ENCODE results near the gene RTL1.

Gene RTL1

GRCh38 chr14:100871234-100872186, 32.0 kb downstream of the RTL1 start:
- POLR2A ChIA-PET: no interaction called here
- Histone ChIP-seq H3K27ac (ENCODE audit: insufficient read depth in 1 of 2, low read depth in 1 of 2, low read length in 2 of 2, poor library complexity in 1 of 2, severe bottlenecking in 2 of 2) (no peak overlapping the region), H3K27me3 (replicated peaks in 2 of 5; ENCODE audit: control insufficient read depth in 4 of 5, insufficient read depth in 5 of 5, low read length in 4 of 5) (no peaks in the 10 kb centered on the region), H3K36me3 (ENCODE audit: control insufficient read depth in 4 of 4, insufficient read depth in 4 of 4, low read length in 3 of 4) (no peaks in the 10 kb centered on the region), H3K9me3 (ENCODE audit: control extremely low read depth in 1 of 5, control insufficient read depth in 4 of 5, insufficient read depth in 2 of 5, low read depth in 1 of 5, low read length in 4 of 5) (no peaks in the 10 kb centered on the region), H3K4me3 (ENCODE audit: control insufficient read depth in 1 of 7, extremely low read depth in 1 of 7, insufficient read depth in 4 of 7, low read depth in 2 of 7, low read length in 6 of 7) (no peak overlapping the region), H3K4me1 (ENCODE audit: control extremely low read depth in 1 of 4, control insufficient read depth in 4 of 4, insufficient read depth in 4 of 4, low read length in 3 of 4) (no peaks in the 10 kb centered on the region)
- CTCF ChIA-PET: no interaction called here
- WGBS (ENCODE audit: insufficient coverage): 91% methylated on average over 16 of the region's 16 CpGs
- no peak for DNase-seq

GRCh38 chr14:100868621-100869370, 34.7 kb downstream of the RTL1 start:
- no peaks in the 10 kb centered on the region for H3K9me3 ChIP-seq (ENCODE audit: control extremely low read depth in 1 of 5, control insufficient read depth in 4 of 5, insufficient read depth in 2 of 5, low read depth in 1 of 5, low read length in 4 of 5)
- H3K36me3 ChIP-seq (ENCODE audit: control insufficient read depth in 4 of 4, insufficient read depth in 4 of 4, low read length in 3 of 4): no peaks in the 10 kb centered on the region
- H3K4me1 ChIP-seq (ENCODE audit: control extremely low read depth in 1 of 4, control insufficient read depth in 4 of 4, insufficient read depth in 4 of 4, low read length in 3 of 4): no peaks in the 10 kb centered on the region
- H3K4me3 ChIP-seq (ENCODE audit: control insufficient read depth in 1 of 7, extremely low read depth in 1 of 7, insufficient read depth in 4 of 7, low read depth in 2 of 7, low read length in 6 of 7): no peak overlapping the region
- no peaks in the 10 kb centered on the region for H3K27me3 ChIP-seq (replicated peaks in 2 of 5; ENCODE audit: control insufficient read depth in 4 of 5, insufficient read depth in 5 of 5, low read length in 4 of 5)
- H3K27ac ChIP-seq (ENCODE audit: insufficient read depth in 1 of 2, low read depth in 1 of 2, low read length in 2 of 2, poor library complexity in 1 of 2, severe bottlenecking in 2 of 2): no peak overlapping the region
- ChIA-PET CTCF (no interaction called here), POLR2A (no interaction called here)
- no peak for DNase-seq
- 96% methylated on average over 15 of the region's 24 CpGs for WGBS (ENCODE audit: insufficient coverage)

GRCh38 chr14:100867631-100868315, 35.7 kb downstream of the RTL1 start:
- no peak for DNase-seq
- POLR2A ChIA-PET: no interaction called here
- Histone ChIP-seq H3K27me3 (replicated peaks in 2 of 5; ENCODE audit: control insufficient read depth in 4 of 5, insufficient read depth in 5 of 5, low read length in 4 of 5) (no peaks in the 10 kb centered on the region), H3K4me3 (ENCODE audit: control insufficient read depth in 1 of 7, extremely low read depth in 1 of 7, insufficient read depth in 4 of 7, low read depth in 2 of 7, low read length in 6 of 7) (no peak overlapping the region), H3K27ac (ENCODE audit: insufficient read depth in 1 of 2, low read depth in 1 of 2, low read length in 2 of 2, poor library complexity in 1 of 2, severe bottlenecking in 2 of 2) (no peak overlapping the region), H3K4me1 (ENCODE audit: control extremely low read depth in 1 of 4, control insufficient read depth in 4 of 4, insufficient read depth in 4 of 4, low read length in 3 of 4) (no peaks in the 10 kb centered on the region), H3K9me3 (ENCODE audit: control extremely low read depth in 1 of 5, control insufficient read depth in 4 of 5, insufficient read depth in 2 of 5, low read depth in 1 of 5, low read length in 4 of 5) (no peaks in the 10 kb centered on the region), H3K36me3 (ENCODE audit: control insufficient read depth in 4 of 4, insufficient read depth in 4 of 4, low read length in 3 of 4) (no peaks in the 10 kb centered on the region)
- CTCF ChIA-PET: no interaction called here
- 96% methylated on average over 8 of the region's 13 CpGs for WGBS (ENCODE audit: insufficient coverage)

- WGBS (ENCODE audit: insufficient coverage): 94% methylated on average over 11 of the region's 18 CpGs
- Histone ChIP-seq H3K4me1 (ENCODE audit: control extremely low read depth in 1 of 4, control insufficient read depth in 4 of 4, insufficient read depth in 4 of 4, low read length in 3 of 4) (no peaks in the 10 kb centered on the region), H3K27ac (ENCODE audit: insufficient read depth in 1 of 2, low read depth in 1 of 2, low read length in 2 of 2, poor library complexity in 1 of 2, severe bottlenecking in 2 of 2) (no peak overlapping the region), H3K36me3 (ENCODE audit: control insufficient read depth in 4 of 4, insufficient read depth in 4 of 4, low read length in 3 of 4) (no peaks in the 10 kb centered on the region), H3K27me3 (replicated peaks in 2 of 5; ENCODE audit: control insufficient read depth in 4 of 5, insufficient read depth in 5 of 5, low read length in 4 of 5) (no peaks in the 10 kb centered on the region), H3K9me3 (ENCODE audit: control extremely low read depth in 1 of 5, control insufficient read depth in 4 of 5, insufficient read depth in 2 of 5, low read depth in 1 of 5, low read length in 4 of 5) (no peaks in the 10 kb centered on the region), H3K4me3 (ENCODE audit: control insufficient read depth in 1 of 7, extremely low read depth in 1 of 7, insufficient read depth in 4 of 7, low read depth in 2 of 7, low read length in 6 of 7) (no peak overlapping the region)
- no peak for DNase-seq
- ChIA-PET POLR2A (no interaction called here), CTCF (no interaction called here)
Observed at GRCh38 chr14:100866666-100867630, 36.6 kb downstream of the RTL1 start.

GRCh38 chr14:100865682-100866591, 37.6 kb downstream of the RTL1 start:
- no peaks in the 10 kb centered on the region for H3K4me1 ChIP-seq (ENCODE audit: control extremely low read depth in 1 of 4, control insufficient read depth in 4 of 4, insufficient read depth in 4 of 4, low read length in 3 of 4)
- POLR2A ChIA-PET: no interaction called here
- CTCF ChIA-PET: interaction anchor here (1.3 kb wide), 1 partner anchor 11 kb away, joined by 8 read pairs; no protein-coding TSS in a partner anchor
- peak overlapping the region in 1 of 2 experiments; percentile 47 for H3K27ac ChIP-seq (ENCODE audit: insufficient read depth in 1 of 2, low read depth in 1 of 2, low read length in 2 of 2, poor library complexity in 1 of 2, severe bottlenecking in 2 of 2)
- no peaks in the 10 kb centered on the region for H3K36me3 ChIP-seq (ENCODE audit: control insufficient read depth in 4 of 4, insufficient read depth in 4 of 4, low read length in 3 of 4)
- 95% methylated on average over 19 of the region's 22 CpGs for WGBS (ENCODE audit: insufficient coverage)
- no peak overlapping the region for H3K4me3 ChIP-seq (ENCODE audit: control insufficient read depth in 1 of 7, extremely low read depth in 1 of 7, insufficient read depth in 4 of 7, low read depth in 2 of 7, low read length in 6 of 7)
- no peaks in the 10 kb centered on the region for H3K27me3 ChIP-seq (replicated peaks in 2 of 5; ENCODE audit: control insufficient read depth in 4 of 5, insufficient read depth in 5 of 5, low read length in 4 of 5)
- DNase-seq: no peak
- H3K9me3 ChIP-seq (ENCODE audit: control extremely low read depth in 1 of 5, control insufficient read depth in 4 of 5, insufficient read depth in 2 of 5, low read depth in 1 of 5, low read length in 4 of 5): no peaks in the 10 kb centered on the region

All from common myeloid progenitor, CD34-positive (primary cell).